ENCODE results near the gene FOXJ1.
A peak's percentile ranks its signal among the peaks of the same experiment; 100 is the strongest.
"Not testable (repeated sequence)": the region's sequence is repeated elsewhere in the genome, so short reads cannot be mapped to it uniquely, and the experiment has no call there.

Gene FOXJ1, protein sequence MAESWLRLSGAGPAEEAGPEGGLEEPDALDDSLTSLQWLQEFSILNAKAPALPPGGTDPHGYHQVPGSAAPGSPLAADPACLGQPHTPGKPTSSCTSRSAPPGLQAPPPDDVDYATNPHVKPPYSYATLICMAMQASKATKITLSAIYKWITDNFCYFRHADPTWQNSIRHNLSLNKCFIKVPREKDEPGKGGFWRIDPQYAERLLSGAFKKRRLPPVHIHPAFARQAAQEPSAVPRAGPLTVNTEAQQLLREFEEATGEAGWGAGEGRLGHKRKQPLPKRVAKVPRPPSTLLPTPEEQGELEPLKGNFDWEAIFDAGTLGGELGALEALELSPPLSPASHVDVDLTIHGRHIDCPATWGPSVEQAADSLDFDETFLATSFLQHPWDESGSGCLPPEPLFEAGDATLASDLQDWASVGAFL

DNA sequence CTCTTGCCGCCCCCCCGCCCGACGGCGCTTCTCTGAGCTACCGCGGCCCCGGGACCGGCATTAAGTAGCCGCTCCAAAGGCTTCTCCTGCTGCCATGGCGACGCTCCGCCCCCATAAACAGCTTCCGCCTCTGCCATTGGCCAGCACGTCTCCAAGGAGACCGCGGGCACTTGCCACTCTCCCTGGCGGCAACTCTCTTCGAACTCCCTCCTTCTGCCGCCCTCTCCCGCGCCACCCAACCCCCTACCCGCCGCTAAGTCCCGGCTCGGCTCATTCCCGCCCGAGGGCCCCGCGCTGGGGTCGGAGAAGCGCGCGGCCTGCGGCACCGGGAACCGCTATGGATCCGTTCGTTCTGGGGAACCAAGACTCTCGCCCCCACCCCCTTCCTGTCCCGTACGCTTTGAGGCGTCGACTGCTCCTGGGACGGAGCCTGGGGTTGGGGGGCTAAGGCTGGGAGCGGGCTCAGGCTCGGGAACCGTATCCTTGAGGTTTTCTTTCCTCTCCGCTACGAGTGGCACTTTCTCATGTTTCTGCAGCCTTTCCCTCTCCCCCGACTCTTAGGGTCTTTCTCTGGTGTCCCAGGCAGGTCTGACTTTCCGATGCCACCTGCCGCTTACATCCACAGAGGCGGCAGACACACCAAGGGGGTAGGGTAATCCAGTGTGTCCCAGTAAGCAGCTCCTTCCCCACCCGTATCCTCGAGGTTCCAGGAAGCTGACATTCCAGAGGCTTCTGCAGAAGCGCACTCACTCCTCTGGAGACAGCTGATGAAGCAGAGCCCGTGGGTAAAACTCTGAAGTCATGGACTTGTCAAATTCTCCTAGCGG lies at the start of gene FOXJ1:
Gene FOXJ1, minus strand, starts transcription at position 34 of the 827 bp plus-strand sequence. CDS start 850 bp downstream, outside the sequence.
- peak; percentile 85 to 86 for DNase-seq

DNA sequence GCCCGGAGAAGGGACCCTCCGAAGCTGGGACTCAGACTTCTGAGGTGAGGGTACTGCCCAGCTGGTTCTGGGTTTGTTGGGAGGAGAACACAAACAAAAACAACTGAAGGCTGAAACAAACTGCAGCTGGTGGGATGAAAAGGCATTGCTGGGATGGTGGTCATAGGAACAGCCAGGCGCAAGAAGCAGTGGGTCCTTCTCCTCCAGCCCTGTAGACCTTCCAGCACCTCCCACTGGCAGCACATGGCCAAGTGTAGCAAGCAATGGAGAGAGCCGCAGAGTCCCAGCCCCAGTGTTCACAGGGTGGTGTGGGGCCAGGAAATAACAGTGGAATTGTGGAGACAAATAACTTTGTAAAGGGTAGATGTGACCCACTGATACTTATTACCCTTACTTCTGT lies 48.7 kb upstream of the FOXJ1 start:
- no peak for DNase-seq

DNA sequence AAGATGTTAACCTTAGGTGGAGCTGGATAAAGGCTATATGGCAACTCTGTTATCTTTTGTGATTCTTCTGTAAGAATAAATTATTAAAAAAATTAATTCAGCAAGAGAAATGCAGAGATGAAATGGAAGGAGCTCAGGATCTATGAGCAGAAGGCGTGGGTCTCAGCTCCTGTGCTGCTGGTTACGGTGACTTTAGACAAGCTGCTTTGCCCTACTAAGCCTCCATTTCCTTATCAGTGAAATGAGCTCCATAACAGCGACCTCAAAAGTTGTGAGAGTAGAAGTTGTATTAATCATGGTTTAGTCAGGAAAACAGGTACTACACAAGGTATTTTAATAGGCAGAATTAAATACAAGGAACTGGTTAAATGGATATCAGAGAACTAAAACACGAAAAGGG lies 48.2 kb upstream of the FOXJ1 start:
- no peak for DNase-seq

DNA sequence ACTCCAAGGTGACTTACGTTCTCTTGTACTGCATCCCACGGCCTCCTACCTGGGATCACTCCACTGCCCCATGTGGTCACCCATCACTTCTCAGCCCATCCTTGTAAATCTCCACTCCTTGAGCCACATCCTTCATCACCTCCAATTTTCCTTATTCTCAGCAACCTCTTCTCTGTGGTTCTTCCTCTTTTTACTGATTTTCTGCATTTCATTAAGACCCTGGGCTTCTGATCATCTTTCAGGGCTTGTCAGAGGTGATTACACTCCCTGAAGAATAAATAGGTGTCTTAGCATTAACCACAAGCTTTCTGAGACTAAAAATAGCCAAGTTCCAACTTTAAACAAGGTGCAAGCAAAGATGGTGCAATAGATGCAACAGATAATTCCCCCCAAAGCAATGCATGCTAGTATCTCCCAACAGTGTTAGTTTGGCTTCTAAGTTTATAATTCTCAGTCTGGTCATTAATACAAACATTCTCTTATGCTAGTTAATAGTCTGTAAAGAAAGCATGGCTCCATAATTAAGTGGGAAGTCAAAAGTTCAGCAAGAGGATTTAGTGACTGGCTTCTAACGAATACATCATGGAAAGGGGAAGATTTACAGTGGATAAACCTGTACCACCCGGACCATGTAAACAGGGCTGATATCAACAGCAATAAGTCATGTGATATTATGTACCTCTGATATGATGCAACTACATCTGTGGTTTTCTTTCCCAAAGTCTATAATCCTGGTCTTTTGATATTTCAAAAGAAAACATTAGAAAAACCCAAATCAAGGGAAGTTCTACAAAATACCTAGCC lies 47.4 kb upstream of the FOXJ1 start:
- DNase-seq, result no peak

DNA sequence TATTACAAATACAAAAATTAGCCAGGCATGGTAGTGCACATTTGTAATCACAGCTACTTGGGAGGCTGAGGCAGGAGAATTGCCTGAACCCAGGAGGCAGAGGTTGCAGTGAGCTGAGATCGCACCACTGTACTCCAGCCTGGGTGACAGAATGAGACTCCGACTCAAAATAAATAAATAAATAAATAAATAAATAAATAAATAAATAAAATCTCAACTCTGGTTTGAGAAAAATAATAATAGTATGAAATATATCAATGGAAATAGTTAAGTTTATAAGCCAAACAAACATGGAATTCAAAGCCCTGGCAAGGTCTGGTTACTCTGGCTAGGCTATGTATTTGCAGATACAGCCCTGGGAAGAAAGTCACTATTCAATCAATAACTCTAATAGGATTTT lies 45.7 kb upstream of the FOXJ1 start:
- not testable (repeated sequence) for DNase-seq

DNA sequence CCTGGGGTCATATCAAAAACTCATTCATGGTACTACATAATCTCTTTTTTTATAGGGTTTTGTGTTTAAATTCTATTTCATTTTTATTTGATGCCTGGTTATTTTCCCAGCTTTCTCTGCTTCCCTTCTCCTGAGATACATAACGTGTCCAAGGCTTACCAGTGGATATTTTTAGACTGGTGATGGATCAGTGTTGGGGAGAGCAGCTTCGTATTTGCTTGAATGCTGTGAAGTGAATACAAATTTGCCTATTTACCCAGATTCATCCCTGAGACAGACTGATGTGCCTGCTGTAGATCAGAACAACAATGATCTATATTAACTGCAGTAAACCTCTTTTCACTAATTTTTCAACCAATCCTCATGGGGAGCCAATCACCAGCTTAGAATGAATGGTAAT lies 43.2 kb upstream of the FOXJ1 start:
- DNase-seq, result no peak

DNA sequence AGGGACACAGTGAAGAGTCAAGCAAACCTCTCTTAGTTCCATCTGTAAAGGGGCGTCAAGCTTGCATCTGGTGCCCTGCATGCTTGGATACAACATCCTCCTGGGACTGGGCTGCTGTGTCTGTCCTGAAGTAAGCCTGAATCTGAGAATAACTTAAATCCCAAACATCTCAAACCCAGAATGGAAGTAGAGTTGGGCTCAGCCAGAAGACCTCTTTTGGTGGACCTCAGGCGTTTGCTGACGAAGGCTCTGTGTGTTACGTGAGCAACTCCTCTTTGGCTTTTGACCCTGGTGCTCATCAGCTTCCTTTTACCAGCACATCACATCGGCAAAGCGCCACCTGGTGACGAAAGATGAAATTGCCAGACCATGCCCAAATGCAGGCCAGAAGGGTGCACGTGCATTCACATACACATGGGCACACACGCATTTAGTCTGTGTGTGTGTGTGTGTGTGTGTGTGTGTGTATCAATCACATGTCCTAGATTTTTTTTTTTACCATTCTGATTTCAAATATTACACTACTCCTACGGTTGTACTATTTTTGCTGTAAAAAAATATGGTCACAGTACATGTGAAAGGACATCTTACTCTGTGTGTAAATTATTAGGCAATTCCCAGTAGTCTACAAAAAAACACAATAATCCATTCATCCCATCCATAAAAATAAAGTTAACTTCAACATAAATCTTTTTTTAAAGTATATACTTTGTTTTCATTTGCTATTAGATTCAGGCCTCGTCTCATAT lies 41.1 kb upstream of the FOXJ1 start:
- DNase-seq, result peak; percentile 95 to 97

DNA sequence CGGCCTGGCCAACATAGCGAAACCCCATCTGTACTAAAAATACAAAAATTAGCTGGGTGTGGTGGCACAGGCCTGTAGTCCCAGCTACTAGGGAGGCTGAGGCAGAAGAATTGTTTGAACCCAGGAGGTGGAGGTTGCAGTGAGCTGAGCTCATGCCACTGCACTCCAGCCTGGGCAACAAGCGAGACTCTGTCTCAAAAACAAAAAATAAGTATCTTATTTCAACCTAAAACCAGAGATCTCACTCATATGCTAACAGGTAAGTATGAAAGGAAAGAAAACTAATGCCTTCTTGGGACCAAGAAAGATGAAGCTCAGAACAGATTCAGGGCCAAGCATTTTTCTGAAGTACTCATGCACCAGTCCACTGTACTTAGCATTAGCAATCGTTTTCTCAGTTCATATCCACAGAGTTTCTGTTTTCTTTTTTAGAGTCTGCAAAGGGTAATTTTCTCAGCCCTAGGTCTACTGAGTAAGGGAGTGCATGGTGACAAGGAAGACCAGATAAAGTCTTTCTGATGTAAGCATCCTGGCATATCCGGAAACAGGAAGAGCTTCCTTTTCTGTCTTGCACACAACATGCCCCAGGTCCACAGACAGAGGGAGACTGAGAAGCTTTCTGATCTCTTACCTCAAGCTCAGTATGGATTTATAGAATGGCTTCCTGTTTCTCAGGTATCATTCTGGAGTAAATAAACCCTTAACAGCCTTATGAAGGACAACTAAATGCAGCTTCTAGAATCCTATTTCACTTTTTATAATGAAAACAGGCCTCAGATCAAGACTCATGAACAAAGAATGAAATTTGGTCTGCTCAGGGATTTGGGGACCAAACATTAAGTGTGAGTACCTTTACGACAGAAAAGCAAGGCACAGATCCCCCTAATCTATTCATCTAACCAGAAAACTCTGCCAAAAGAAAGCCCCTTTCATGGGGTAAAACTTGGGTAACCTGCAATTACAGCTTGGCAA lies 38.7 kb upstream of the FOXJ1 start:
- no peak for DNase-seq

DNA sequence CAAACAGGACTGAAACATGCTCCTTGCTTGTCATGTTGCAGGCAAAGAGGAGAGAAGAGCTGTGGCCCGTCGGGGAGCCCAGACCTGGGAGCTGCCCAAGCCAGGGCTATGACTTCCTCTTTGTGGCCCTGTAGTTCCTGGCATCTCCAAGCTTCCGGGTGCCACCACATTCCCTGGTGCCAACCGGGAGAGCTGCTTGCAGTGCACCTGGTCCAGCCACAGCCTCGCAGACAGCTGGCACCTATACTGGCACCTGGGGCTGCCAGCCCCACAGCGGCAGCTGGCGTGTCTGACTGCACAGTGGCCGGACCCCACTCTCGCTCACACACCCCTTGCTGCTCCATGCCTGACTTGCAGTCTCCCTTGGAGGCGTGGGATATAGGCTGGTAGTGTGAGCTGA lies 37.1 kb upstream of the FOXJ1 start:
- no peak for DNase-seq

DNA sequence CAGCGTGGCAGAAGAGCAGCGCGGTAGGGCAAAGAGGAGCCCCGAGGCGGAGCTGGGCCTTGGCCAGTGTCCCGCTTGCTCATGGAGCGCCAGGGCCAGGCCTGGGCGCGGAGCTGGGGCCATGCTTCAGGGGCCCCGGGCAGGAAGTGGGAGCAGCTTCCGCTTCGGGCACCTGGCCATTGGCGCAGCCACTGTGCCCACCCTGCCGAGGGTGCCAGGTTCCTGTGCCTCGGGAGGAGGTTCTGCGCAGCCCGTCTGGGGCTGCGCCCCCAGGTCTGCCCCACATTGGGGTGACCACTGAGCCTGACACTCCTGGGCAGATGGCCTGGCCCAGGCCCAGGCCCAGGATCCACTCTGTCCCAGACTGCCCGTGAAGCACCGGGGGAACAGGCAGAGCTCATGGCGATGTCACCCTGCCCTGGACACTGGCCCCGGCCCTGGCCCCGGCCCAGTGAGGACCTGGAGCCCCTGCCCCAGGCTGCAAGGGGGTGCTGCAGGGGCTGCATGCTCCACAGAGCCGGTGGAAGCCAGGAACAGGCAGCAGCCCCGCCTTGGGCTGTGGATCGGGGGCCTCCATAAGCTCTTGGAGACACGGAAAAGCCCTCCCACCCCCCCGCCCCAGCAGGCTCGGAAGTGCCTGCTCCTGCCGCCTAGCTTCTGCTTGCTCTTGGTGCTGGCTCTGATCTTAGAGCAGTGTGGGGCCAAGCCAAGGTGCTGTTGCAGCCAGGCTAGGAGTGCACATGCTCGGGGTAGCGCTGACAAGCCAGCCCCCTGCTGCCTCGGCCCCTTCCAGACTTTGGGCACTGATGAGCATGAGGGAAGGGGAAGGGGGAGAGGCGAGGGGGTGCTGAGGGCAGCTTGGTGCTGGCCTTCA lies 35.9 kb upstream of the FOXJ1 start:
- no peak for DNase-seq

DNA sequence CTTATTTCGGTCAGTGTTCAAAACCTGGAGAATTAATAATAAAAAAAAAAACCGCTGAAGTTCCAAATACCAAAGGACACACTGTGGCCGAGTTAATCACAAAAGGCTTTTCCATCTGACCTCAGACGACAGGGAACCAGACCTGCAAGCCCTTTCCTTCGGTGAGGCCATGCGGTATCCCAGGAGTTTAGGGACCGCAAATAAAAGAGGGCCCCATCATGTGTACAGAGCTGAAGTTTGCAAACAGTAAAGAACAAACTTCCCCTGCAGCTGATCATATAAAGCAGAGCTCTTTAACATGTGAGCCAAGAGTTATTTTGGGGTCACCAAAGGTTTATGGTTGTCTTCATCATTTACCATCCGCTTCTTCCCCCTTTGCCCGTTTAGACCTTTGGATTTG lies 33.0 kb upstream of the FOXJ1 start:
- DNase-seq, result no peak

DNA sequence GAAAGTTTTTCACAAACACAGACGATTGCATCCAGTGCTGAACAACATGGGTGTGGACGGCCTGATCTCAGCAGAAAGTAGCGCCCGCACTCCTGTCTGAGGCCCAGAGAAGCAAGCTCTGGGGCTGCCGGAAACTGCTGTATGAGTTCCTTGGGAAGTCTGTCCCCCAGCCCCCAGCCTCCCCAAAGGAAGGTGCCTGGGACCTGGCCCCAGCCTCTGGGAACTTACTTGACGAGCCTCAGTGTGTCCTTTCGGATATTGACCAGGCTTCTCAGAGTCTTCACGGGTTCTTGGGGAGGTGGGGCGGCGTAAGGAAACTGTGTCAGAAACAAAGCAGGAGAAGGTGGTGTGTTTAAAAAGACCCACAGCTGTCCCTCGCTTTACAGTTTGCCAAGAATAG lies 32.4 kb upstream of the FOXJ1 start:
- no peak for DNase-seq

DNA sequence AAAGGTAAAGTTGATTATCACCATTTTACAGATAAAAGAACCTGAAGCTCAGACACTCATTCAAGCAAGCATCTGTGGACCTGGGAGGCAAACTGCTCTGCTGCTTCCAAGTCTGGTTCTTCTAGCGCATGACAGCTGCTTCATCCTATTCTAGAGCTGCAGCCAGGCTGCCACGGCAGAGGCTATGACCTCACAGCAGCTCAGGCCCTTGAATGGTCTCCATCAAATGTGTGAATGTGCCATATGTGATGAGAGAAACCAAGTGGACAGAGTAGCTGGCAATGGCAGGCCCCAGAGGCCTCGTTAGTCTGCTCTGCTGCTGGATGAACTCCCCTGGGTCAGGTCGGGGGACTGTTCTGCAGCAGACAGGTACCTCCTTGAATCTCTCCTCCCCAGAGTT lies 30.7 kb upstream of the FOXJ1 start:
- DNase-seq, result no peak

DNA sequence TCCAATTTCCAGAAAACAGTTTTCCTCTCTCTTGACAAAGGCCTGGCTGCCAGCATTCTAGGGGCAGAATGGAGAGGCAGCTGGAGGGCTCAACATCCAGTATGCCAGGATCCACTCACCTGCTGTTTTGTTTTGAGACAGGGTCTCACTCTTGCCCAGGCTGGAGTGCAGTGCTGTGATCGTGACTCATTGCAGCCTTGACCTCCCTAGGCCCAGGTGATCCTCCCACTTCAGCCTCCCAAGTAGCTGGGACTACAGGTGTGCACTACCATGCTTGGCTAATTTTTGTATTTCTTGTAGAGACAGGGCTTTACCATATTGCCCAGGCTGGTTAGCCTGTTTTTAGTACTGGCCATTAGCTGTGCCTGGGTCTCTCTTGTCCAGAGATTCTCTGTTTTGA lies 29.1 kb upstream of the FOXJ1 start:
- no peak for DNase-seq

DNA sequence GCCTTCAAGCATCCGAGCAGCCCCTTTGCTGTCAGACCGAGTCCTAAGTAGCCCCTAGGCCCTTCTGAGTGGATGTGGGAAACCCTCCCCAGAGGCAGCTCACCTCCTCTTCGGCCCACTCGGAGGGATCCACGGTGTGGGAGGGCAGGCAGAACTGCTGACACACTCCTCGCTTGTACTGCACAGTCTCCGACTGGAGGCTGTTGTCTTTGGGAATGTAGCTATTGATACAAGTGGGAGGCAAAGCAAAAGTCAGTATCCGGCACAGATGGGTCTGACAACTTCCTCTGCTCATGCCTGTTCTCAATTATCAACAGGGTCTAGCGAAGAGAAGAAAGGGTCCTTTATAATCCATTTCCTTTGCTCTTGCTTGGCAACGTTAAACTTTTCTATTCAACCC lies 25.9 kb upstream of the FOXJ1 start:
- no peak for DNase-seq

DNA sequence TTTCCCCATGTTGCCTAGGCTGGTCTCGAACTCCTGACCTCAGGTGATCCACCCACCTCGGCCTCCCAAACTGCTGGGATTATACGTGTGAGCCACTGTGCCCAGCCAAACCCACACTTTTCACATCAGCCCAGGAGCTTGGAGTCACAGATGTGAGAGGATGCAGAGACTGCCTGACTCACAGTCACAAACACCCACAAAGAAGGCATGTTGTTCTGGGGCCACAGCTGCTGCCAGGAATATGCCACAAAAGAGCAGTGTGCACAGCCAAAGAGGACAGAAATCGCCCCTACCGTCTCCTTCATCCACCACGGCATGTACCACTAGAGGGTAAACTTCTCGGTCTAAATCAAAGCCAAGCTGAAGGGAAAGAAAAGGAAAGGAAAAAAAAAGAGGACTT lies 25.1 kb upstream of the FOXJ1 start:
- no peak for DNase-seq

DNA sequence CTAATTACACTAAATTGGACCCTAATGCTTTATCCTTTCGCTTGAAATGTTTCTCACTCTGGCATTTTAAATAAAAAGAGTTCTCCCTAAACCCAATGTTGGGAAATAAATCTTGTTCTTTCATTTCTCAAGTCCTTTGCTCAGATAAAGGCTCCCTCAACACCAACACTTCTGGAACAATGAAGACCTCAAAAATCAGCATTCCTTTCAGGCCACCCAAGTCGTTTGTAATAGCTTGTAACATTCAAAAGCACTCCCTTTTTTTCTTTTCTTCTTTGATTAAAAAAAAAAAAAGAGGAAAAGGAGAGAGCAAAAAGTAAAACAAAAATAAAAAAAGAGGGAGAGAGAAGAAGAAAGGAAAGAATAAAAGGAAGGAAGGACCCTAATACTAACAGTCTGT lies 23.3 kb upstream of the FOXJ1 start:
- DNase-seq, result no peak

DNA sequence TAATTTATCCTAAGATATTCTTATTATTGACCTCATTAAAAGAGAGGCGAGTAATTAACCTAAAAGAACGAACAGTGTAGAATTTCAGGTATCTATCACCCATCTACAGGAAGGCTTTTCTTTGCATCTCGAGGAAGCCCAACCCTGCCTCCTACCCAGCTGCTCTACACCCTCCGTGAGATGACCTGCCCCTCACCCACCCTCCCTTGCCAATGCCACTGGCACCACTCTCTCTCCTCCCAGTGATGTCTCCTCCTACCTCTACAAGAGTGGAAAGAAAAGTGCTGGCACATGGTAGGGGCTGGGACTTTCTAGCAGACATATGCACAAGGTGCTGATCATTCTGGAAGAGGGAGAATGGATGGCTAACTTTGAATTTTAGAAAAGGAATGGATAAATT lies 22.9 kb upstream of the FOXJ1 start:
- no peak for DNase-seq

DNA sequence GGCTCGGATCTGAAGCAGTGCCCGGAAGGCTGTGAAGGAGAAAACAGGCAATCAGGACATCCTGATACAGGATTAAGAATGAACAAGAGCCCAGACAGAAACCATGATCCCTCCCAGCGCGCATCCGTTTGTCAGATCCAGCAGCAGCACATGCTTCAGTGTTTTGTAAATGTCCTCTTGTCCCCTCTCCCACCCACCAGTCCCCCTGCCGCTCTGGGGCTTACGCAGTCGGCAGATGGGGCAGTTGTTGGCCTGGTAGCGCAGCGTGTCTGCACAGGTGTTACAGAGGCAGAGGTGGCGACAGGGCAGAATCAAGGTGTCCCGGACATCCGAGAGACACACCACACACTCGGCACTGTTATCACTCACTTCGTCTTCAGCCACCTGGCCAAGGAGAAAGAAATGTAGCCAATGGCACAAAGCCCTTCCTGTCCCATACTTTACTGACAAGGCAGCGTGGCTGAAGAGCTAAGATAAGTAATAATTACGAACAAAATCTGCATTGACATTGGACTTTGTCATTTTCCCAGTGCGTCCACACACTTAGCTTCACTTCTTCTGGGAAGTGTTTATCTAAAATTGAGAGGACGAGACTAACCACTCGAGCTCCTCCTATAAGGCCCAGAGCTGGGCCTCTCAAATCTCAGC lies 20.7 kb upstream of the FOXJ1 start:
- no peak for DNase-seq
